PC-3 (cell line): ENCODE data around the gene TMEM235.

ENCODE experiments used
- EZH2 ChIP-seq: fragments of 300-600 bp; sonication (generic); IDR thresholded peaks from one replicate; pipeline ENCODE4 v1.6.1; 2017; ENCODE audit warnings: antibody characterized with exemption, mild to moderate bottlenecking, low read length; ENCODE audit not compliant: unreplicated experiment
- EZH2phosphoT487 ChIP-seq: fragments of 300-600 bp; sonication (generic); IDR thresholded peaks from 2 replicates; pipeline ENCODE4 v1.6.1; 2018; ENCODE audit warnings: mild to moderate bottlenecking, antibody characterized with exemption, low read length, borderline replicate concordance
- TF ChIP-seq, protein P1 (sequence below): fragments of 300-600 bp; sonication (generic); conservative IDR thresholded peaks from 2 replicates; pipeline ENCODE4 v1.5.1; 2017; ENCODE audit warnings: antibody characterized with exemption, low read depth, mild to moderate bottlenecking, low read length

DNA sequence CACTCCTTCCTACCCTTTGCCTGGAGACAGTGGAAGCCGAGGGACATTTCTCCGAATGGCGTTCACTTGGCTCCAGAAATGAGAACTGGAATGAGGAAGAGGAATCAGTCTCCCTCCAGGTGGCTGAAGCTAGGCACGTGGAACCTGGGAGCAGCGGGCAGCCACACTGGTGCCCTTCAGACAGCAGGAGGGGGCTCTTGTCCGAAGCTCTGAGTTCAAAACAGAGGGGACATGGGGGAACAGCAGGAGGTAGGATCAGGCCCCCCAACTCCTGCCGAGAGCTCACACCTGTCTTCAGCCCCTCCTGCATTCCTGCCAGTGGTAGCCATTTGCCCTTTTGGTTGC, 41.5 kb downstream of the TMEM235 start:
- TF ChIP-seq, protein P1, sequence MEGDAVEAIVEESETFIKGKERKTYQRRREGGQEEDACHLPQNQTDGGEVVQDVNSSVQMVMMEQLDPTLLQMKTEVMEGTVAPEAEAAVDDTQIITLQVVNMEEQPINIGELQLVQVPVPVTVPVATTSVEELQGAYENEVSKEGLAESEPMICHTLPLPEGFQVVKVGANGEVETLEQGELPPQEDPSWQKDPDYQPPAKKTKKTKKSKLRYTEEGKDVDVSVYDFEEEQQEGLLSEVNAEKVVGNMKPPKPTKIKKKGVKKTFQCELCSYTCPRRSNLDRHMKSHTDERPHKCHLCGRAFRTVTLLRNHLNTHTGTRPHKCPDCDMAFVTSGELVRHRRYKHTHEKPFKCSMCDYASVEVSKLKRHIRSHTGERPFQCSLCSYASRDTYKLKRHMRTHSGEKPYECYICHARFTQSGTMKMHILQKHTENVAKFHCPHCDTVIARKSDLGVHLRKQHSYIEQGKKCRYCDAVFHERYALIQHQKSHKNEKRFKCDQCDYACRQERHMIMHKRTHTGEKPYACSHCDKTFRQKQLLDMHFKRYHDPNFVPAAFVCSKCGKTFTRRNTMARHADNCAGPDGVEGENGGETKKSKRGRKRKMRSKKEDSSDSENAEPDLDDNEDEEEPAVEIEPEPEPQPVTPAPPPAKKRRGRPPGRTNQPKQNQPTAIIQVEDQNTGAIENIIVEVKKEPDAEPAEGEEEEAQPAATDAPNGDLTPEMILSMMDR = no peak
- no peak for TF ChIP-seq EZH2
- no peak for TF ChIP-seq EZH2phosphoT487
